MCF 10A (cell line): ENCODE results near the gene OSM. TPM values are rescaled to one million over a fixed set of nuclear protein-coding genes. Genes with fewer than 3 reads are reported as not detected.

Experiments
- BruUV-seq: library from RNA; stranded (reverse); fragments of 400-500 nt; replicated peaks from 2 replicates; lab custom pipeline; 2021; lab: Mats Ljungman, UMichigan
- CTCF ChIA-PET: fragments of 300-600 bp; sonication (Branson Sonifier 250); formaldehyde crosslinking; extraction: SDS; loops from one replicate; lab custom pipeline; 2021; ENCODE audit warnings: antibody characterized with exemption, inconsistent platforms; lab: Yijun Ruan, JAX
- POLR2A ChIA-PET: fragments of 300-600, 350-650 bp; sonication (Branson Sonifier 250); formaldehyde crosslinking; extraction: SDS; loops from one replicate; lab custom pipeline; 2020; ENCODE audit warnings: antibody characterized with exemption, inconsistent platforms; lab: Yijun Ruan, JAX
- DNase-seq: peaks from one replicate; pipeline ENCODE4 v3.0.0-alpha.2; 2018; ENCODE audit not compliant: unreplicated experiment
- H3K27ac Mint-ChIP-seq: one replicate; pipeline ENCODE4 v1.8.0; 2022; ENCODE audit warnings: mild to moderate bottlenecking, low read depth, mixed read lengths; ENCODE audit not compliant: unreplicated experiment
- H3K27me3 Mint-ChIP-seq: one replicate; pipeline ENCODE4 v1.8.0; 2022; ENCODE audit warnings: mixed read lengths; ENCODE audit not compliant: insufficient read depth, unreplicated experiment
- H3K36me3 Mint-ChIP-seq: one replicate; pipeline ENCODE4 v1.8.0; 2022; ENCODE audit warnings: mild to moderate bottlenecking, moderate library complexity, mixed read lengths; ENCODE audit not compliant: insufficient read depth, unreplicated experiment
- H3K4me1 Mint-ChIP-seq: one replicate; pipeline ENCODE4 v1.8.0; 2022; ENCODE audit warnings: mixed read lengths; ENCODE audit not compliant: insufficient read depth, unreplicated experiment
- H3K4me3 Mint-ChIP-seq: one replicate; pipeline ENCODE4 v1.8.0; 2022; ENCODE audit warnings: mild to moderate bottlenecking, moderate library complexity, mixed read lengths; ENCODE audit not compliant: unreplicated experiment
- H3K9me3 Mint-ChIP-seq: one replicate; pipeline ENCODE4 v1.8.0; 2022; ENCODE audit warnings: mixed read lengths; ENCODE audit not compliant: unreplicated experiment
- intact Hi-C: fragments of 100-400 bp; cut with micrococcal nuclease; formaldehyde crosslinking; loops from 2 replicates; pipeline ENCODE4 v1.14.1; 2022
- total RNA-seq: library from RNA; stranded (reverse); gene quantifications from 2 replicates; pipeline ENCODE4 v1.2.3, GENCODE V29; 2022
- TF ChIP-seq, protein P1 (sequence below): fragments of 200-600 bp; IDR thresholded peaks from one replicate; pipeline ENCODE4 v1.8.0; 2022; ENCODE audit warnings: antibody characterized with exemption, mild to moderate bottlenecking; ENCODE audit not compliant: unreplicated experiment

Gene OSM
- total RNA-seq, 1 experiment from 2014 or later, result not detected

DNA sequence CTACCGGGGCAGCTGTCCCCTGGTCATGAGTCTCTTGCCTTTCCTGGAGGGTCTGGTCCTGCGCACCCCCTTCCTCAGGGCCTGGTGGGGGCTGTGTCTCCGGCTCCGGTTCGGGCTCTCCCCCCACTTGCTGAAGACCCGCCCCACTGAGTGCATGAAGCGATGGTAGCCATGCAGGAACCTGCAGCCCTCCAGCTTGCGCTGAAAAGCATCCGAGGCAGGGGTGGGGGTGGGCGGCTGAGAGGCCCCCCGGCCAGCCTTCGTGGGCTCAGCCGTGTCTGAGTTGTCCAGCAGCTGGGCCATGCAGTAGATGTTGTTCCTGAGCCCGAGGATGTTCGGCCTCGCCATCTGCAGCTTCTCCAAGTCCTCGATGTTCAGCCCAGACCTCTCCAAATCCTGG lies 2.8 kb downstream of the OSM start:
- H3K27ac Mint-ChIP-seq, result no peak overlapping the region

DNA sequence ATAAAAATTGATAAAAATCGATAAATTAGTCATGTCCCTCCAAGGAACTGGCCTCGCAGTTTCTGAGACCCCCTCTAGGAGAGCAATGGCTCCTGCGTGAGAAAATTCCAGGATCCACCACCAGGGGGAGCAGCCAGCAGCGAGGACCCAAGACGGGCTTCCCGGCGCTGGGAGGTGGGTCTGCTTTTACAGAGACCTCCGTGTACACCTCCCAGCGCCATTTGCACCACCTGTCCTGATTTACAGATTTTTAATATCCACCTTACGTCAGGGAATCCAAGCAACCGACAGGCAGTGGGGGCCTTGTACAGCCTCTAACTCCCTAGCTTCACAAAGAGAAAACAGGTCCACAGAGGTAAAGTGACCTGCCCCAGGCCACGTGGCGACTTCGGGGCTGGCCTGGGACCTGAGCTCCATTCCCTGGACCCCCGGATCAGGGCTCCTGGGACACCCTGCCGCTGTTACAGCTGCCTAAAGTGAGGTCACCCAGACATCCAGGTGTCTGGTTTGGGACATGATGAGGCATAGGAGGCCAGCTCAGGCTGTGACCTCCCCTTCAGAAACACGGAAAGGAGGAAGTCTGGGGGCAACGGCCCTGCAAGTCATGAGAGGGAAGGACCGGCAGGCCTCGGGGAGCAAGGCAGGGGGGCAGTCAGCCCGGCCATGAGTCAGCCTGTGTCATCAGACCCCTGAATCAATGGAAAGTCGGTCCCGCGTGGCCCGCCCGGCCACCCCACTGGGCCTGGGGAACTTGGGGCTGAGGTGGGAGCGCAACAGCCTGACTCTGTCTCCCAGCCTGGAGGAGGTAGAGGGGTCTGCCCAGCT lies 3.5 kb downstream of the OSM start:
- intact Hi-C loops, result loop anchor here (1.0 to 2.0 kb wide), 3 partner anchors 24 to 124 kb away; partner anchors contain the start of genes RNF215 and TBC1D10A
- peak; percentile 64 for DNase-seq
- TF ChIP-seq, protein P1, sequence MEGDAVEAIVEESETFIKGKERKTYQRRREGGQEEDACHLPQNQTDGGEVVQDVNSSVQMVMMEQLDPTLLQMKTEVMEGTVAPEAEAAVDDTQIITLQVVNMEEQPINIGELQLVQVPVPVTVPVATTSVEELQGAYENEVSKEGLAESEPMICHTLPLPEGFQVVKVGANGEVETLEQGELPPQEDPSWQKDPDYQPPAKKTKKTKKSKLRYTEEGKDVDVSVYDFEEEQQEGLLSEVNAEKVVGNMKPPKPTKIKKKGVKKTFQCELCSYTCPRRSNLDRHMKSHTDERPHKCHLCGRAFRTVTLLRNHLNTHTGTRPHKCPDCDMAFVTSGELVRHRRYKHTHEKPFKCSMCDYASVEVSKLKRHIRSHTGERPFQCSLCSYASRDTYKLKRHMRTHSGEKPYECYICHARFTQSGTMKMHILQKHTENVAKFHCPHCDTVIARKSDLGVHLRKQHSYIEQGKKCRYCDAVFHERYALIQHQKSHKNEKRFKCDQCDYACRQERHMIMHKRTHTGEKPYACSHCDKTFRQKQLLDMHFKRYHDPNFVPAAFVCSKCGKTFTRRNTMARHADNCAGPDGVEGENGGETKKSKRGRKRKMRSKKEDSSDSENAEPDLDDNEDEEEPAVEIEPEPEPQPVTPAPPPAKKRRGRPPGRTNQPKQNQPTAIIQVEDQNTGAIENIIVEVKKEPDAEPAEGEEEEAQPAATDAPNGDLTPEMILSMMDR, result peak; percentile 99
- H3K27ac Mint-ChIP-seq, result no peak overlapping the region
- H3K9me3 Mint-ChIP-seq, result no peaks in the 10 kb centered on the region
- H3K4me1 Mint-ChIP-seq, result peaks cover 6% of the 10 kb centered on the region
- CTCF ChIA-PET, result interaction anchor here (0.6 to 3.6 kb wide), 40 partner anchors 8 to 705 kb away, joined by 3 to 34 read pairs (median 4); partner anchors contain the start of genes CASTOR1, RNF215 and TBC1D10A
- no peaks in the 10 kb centered on the region for H3K27me3 Mint-ChIP-seq
- no peaks in the 10 kb centered on the region for H3K36me3 Mint-ChIP-seq
- POLR2A ChIA-PET, result interaction anchor here (0.5 to 1.5 kb wide), 7 partner anchors 16 to 124 kb away, joined by 3 to 4 read pairs (median 3); partner anchors contain the start of gene RNF215
- peak overlapping the region; percentile 47 for H3K4me3 Mint-ChIP-seq
- no TSS peak for BruUV-seq

More for the DNA sequence above, 2.8 kb downstream of the OSM start:
- no peaks in the 10 kb centered on the region for H3K9me3 Mint-ChIP-seq
- intact Hi-C loops, result loop anchor here (1.0 to 2.0 kb wide), 3 partner anchors 23 to 123 kb away; partner anchors contain the start of genes RNF215 and TBC1D10A
- no peak for DNase-seq
- H3K4me3 Mint-ChIP-seq, result no peak overlapping the region
- TF ChIP-seq, protein P1, result no peak
- ChIA-PET CTCF (interaction anchor here (0.6 to 3.6 kb wide), 25 partner anchors 8 to 214 kb away, joined by 3 to 34 read pairs (median 5); partner anchors contain the start of genes CASTOR1 and TBC1D10A), POLR2A (interaction anchor here (0.5 to 1.5 kb wide), 3 partner anchors 20 to 123 kb away, joined by 3 read pairs; partner anchors contain the start of gene RNF215)
- H3K36me3 Mint-ChIP-seq, result no peaks in the 10 kb centered on the region
- H3K27me3 Mint-ChIP-seq, result no peaks in the 10 kb centered on the region
- BruUV-seq, result no TSS peak
- peaks cover 6% of the 10 kb centered on the region for H3K4me1 Mint-ChIP-seq

DNA sequence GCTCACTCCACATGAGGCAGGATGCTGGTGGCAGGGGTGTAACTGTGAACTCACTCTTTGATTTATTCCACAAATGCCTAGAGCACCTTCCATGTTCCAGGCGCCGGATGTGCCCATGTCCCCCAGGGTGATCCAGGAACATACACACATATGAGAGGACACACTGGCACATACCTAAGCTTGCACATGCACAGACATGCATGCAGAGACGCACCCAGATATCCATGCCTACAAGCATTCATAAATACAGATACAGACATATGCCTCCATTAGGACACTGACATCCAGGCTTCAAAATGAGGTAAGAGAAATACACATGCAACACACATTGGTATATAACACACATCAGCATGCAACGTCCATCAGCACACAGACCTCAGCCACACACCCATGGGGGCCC lies 4.5 kb downstream of the OSM start:
- POLR2A ChIA-PET, result interaction anchor here (1.5 kb wide), 1 partner anchor 66 kb away, joined by 4 read pairs; no protein-coding TSS in a partner anchor
- H3K36me3 Mint-ChIP-seq, result no peaks in the 10 kb centered on the region
- no peak for DNase-seq
- BruUV-seq, result no TSS peak
- no peaks in the 10 kb centered on the region for H3K9me3 Mint-ChIP-seq
- no peaks in the 10 kb centered on the region for H3K27me3 Mint-ChIP-seq
- intact Hi-C loops, result loop anchor here (2.0 kb wide), 1 partner anchor 65 kb away; the partner anchor contains the start of gene TBC1D10A
- CTCF ChIA-PET, result interaction anchor here (0.7 to 3.5 kb wide), 4 partner anchors 26 to 371 kb away, joined by 3 to 34 read pairs (median 8); partner anchors contain the start of gene CASTOR1
- H3K4me1 Mint-ChIP-seq, result peaks cover 6% of the 10 kb centered on the region
- no peak overlapping the region for H3K4me3 Mint-ChIP-seq
- H3K27ac Mint-ChIP-seq, result no peak overlapping the region
- TF ChIP-seq, protein P1, result no peak
